Heart right ventricle (tissue), 16 donors: ENCODE results near the gene FASTKD2. TPM values are rescaled to one million over a fixed set of nuclear protein-coding genes. Genes with fewer than 3 reads are reported as not detected.

ENCODE experiments used
- ATAC-seq, 8 donors: fragments of 200-7000 bp; cut with Tn5 transposase; one replicate each; pipeline ENCODE4 v1.9.1; 2020; ENCODE audit warnings: mild to moderate bottlenecking in 8 of 8, moderate library complexity in 8 of 8, moderate number of reproducible peaks in 1 of 8
- DNase-seq, 2 donors: peaks; one replicate each; pipeline ENCODE4 v3.0.0-alpha.2; 2020
- H3K27ac ChIP-seq, 10 donors: fragments of 200-600 bp; sonication (generic) in 2 of 10; one replicate each; pipeline versions ENCODE4 v1.5.0 to v1.8.0; 2020 to 2022; ENCODE audit warnings: mild to moderate bottlenecking in 3 of 10
- H3K27me3 ChIP-seq, 7 donors: fragments of 200-600 bp; one replicate each; pipeline ENCODE4 v1.8.0; 2021 to 2022; ENCODE audit warnings: mild to moderate bottlenecking in 2 of 7
- H3K36me3 ChIP-seq, 9 donors: fragments of 200-600 bp; sonication (generic) in 1 of 9; one replicate each; pipeline versions ENCODE4 v1.5.0 to v1.8.0; 2020 to 2022; ENCODE audit warnings: mild to moderate bottlenecking in 2 of 9
- H3K4me1 ChIP-seq, 9 donors: fragments of 200-600 bp; sonication (generic) in 1 of 9; one replicate each; pipeline versions ENCODE4 v1.5.0 to v1.8.0; 2020 to 2022; ENCODE audit warnings: mild to moderate bottlenecking in 4 of 9
- H3K4me3 ChIP-seq, 10 donors: fragments of 200-600 bp; sonication (generic) in 2 of 10; one replicate each; pipeline versions ENCODE4 v1.5.0 to v1.8.0; 2020 to 2022; ENCODE audit warnings: mild to moderate bottlenecking in 7 of 10, moderate library complexity in 2 of 10
- H3K9me3 ChIP-seq, 11 donors: fragments of 200-600 bp in 10 of 11; sonication (generic) in 2 of 11; one replicate each; pipeline versions ENCODE4 v1.5.0 to v1.8.0; 2013 to 2022; ENCODE audit warnings: mild to moderate bottlenecking in 2 of 11, control low read depth in 1 of 11, moderate library complexity in 1 of 11
- WGBS, 2 donors: extraction: QIAGEN DNeasy Blood & Tissue Kit; methylation state at CpG; one replicate each; pipeline ENCODE4 v1.1.7; 2013; ENCODE audit warnings: inconsistent platforms in 1 of 2; 5-methylcytosine and 5-hydroxymethylcytosine counted together
- intact Hi-C, 10 donors: fragments of 100-400 bp; cut with DNase I; formaldehyde crosslinking; loops; one replicate each; pipeline versions ENCODE4 v1.11.1 to v1.14.2; 2022
- polyA plus RNA-seq, 2 donors: library from polyadenylated mRNA; stranded (reverse); fragments of 200-250 nt; gene quantifications; one replicate each; pipeline ENCODE4 v1.2.3, GENCODE V29; 2013
- total RNA-seq, 10 donors: library from RNA; stranded (reverse); fragmentation: NEBNext Ultra II Directional in 3 of 10; extraction: Animal tissue kit (Norgen Biotek cat#: 25700) in 3 of 10; gene quantifications; one replicate each; pipeline versions ENCODE4 v1.2.1 to v1.2.4, GENCODE V29; 2021 to 2023
- TF ChIP-seq, protein P1 (sequence below), 9 donors: fragments of 200-600 bp; sonication (generic) in 2 of 9; IDR thresholded peaks; one replicate each; pipeline versions ENCODE4 v1.5.0 to v1.8.0; 2021 to 2022; ENCODE audit warnings: antibody characterized with exemption in 9 of 9, mild to moderate bottlenecking in 5 of 9, moderate library complexity in 1 of 9
- donor health status: Arrhythmogenic right ventricular cardiomyopathy.
- donor health status: ischemic (EF 13 %, LVEDD 7.1; RV severe dilation, severe dysfunction).
- donor health status: healthy with polysubstance abuse.
- donor health status: DM: no; HTN: yes; CAD: no.
- donor health status: DM: no; HTN: no; CAD: no.
- donor health status: ischemic (EF 25% LVEDD 6.9; RV normal size, moderate dysfunction).
- donor health status: ischemic (EF 25% LVEDD 5.7; RV mildly dilated, moderate dysfunction).
- donor health status: healthy.
- donor health status: DM: yes; HTN: yes; CAD: no.
- donor health status: Ischemic cardiomyopathy.
- donor health status: ischemic (EF 35%, LVEDD 5.7; RV mildly dilated, moderate dysfunction).
- donor health status: nonischemic (EF 11% LVEDD 7.7; RV severe dilation, severe dysfunction).
- donor health status: DM: yes; HTN: yes; CAD: no.
- donor health status: PGD.
- donor health status: ischemic (EF 29% LVEDD 5.4; RV normal size, mild dysfunction).
- donor health status: nonischemic (EF 23%, LVEDD 6.1; RV moderate dilation, normal function).

The FASTKD2 gene
- total and polyA plus RNA-seq, 12 donors = 8.2 to 46.9 (median 42.2) TPM

DNA sequence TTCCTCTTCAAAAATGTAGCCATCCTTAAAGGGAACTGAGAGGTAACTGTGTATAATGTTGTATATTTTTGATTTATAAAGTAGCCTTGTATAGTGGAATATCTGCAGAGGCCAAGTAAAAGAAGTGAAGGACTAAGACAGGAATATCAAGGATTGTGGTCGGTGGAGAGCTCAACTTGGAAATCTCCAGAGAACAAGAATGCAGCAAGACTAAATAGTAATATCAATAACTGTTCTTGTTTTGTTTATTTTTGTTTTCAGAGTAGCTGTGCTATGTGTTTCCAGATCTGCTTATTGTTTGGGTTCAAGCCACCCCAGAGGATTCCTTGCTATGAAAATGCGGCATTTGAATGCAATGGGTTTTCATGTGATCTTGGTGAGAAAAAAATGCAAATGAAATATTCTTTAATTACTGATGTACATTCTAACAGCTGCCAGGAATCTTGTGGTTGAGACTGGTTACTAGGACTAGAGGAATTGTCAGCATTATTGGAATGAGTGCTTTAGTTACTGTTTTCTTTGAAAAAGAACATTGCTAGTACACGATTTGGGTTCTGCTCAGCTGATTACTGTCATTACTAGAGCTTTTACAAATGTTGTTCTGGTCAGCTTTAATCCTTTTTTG, 25.0 kb downstream of the FASTKD2 start:
- H3K4me3 ChIP-seq = no peak overlapping the region
- intact Hi-C loops = loop anchor here in 1 of 10 donors (10.0 kb wide), 1 partner anchor 184 kb away; no protein-coding TSS in a partner anchor
- TF ChIP-seq, protein P1, sequence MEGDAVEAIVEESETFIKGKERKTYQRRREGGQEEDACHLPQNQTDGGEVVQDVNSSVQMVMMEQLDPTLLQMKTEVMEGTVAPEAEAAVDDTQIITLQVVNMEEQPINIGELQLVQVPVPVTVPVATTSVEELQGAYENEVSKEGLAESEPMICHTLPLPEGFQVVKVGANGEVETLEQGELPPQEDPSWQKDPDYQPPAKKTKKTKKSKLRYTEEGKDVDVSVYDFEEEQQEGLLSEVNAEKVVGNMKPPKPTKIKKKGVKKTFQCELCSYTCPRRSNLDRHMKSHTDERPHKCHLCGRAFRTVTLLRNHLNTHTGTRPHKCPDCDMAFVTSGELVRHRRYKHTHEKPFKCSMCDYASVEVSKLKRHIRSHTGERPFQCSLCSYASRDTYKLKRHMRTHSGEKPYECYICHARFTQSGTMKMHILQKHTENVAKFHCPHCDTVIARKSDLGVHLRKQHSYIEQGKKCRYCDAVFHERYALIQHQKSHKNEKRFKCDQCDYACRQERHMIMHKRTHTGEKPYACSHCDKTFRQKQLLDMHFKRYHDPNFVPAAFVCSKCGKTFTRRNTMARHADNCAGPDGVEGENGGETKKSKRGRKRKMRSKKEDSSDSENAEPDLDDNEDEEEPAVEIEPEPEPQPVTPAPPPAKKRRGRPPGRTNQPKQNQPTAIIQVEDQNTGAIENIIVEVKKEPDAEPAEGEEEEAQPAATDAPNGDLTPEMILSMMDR (IDR thresholded peaks at IDR 0.05) = no peak
- WGBS, 2 donors = 87% methylated on average over 3 of the region's 3 CpGs
- no peak for ATAC-seq
- H3K27me3 ChIP-seq = no peaks in the 10 kb centered on the region
- H3K9me3 ChIP-seq = no peaks in the 10 kb centered on the region
- DNase-seq = no peak
- no peak overlapping the region for H3K27ac ChIP-seq
- no peaks in the 10 kb centered on the region for H3K4me1 ChIP-seq
- peaks cover 0 to 98% (median 54%) of the 10 kb centered on the region in 9 donors for H3K36me3 ChIP-seq

- intact Hi-C loops = loop anchor here in 1 of 10 donors (10.0 kb wide), 1 partner anchor 182 kb away; no protein-coding TSS in a partner anchor
- no peak overlapping the region for H3K4me3 ChIP-seq
- H3K27me3 ChIP-seq = no peaks in the 10 kb centered on the region
- H3K4me1 ChIP-seq = peaks cover 0 to 5% (median 0%) of the 10 kb centered on the region in 9 donors
- no peaks in the 10 kb centered on the region for H3K9me3 ChIP-seq
- no peak for DNase-seq
- WGBS, 2 donors = 90% methylated on average over 5 of the region's 5 CpGs
- no peak overlapping the region for H3K27ac ChIP-seq
- TF ChIP-seq, protein P1 (IDR thresholded peaks at IDR 0.05) = no peak
- ATAC-seq = no peak
- H3K36me3 ChIP-seq = peaks cover 0 to 88% (median 49%) of the 10 kb centered on the region in 9 donors
Measured at GRCh38 chr2:206792645-206793044, 27.2 kb downstream of the FASTKD2 start.

DNA sequence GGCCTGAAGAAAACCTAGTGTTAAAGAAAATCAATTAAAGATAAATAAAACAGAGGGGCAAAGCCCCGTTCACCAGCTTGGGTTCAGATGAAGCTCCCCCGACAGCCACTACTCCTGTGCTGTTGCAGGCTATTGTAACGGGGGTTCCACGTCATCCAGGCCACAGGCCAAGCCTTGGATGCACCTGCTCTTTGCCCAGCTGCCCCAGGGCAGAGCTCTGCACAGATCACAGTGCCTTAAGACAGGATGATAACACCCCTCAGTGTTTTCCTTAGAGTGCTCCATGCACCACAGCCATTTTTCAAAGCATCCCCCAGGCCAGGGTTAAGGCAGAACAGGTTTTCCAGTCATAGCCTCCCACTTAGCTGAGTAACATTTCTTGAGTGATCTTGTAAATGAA, 32.0 kb downstream of the FASTKD2 start:
- 86 to 89% methylated on average over 4 of the region's 4 CpGs for WGBS, 2 donors
- ATAC-seq (no peak), DNase-seq (no peak)
- TF ChIP-seq, protein P1 (IDR thresholded peaks at IDR 0.05) = no peak
- no peak overlapping the region for H3K27ac ChIP-seq
- intact Hi-C loops = loop anchor here in 2 of 10 donors (5.0 to 10.0 kb wide), 2 partner anchors 177 to 190 kb away; no protein-coding TSS in a partner anchor
- H3K9me3 ChIP-seq = no peaks in the 10 kb centered on the region
- peaks cover 0 to 41% (median 6%) of the 10 kb centered on the region in 9 donors for H3K36me3 ChIP-seq
- peaks cover 0 to 26% (median 12%) of the 10 kb centered on the region in 9 donors for H3K4me1 ChIP-seq
- no peak overlapping the region for H3K4me3 ChIP-seq
- no peaks in the 10 kb centered on the region for H3K27me3 ChIP-seq

- Histone ChIP-seq H3K27ac (peak overlapping the region in 1 of 10 donors; percentile 5), H3K9me3 (no peaks in the 10 kb centered on the region), H3K4me3 (no peak overlapping the region), H3K4me1 (peaks cover 0 to 26% (median 12%) of the 10 kb centered on the region in 9 donors), H3K27me3 (no peaks in the 10 kb centered on the region), H3K36me3 (peaks cover 0 to 35% (median under 1%) of the 10 kb centered on the region in 9 donors)
- TF ChIP-seq, protein P1 (IDR thresholded peaks at IDR 0.05) = no peak
- intact Hi-C loops = loop anchor here in 2 of 10 donors (5.0 to 10.0 kb wide), 2 partner anchors 177 to 189 kb away; no protein-coding TSS in a partner anchor
- DNase-seq (no peak), ATAC-seq (peak in 5 of 8 donors; percentile 16 to 48 (median 45))
- 72 to 82% methylated on average over 5 of the region's 5 CpGs for WGBS, 2 donors
Measured at GRCh38 chr2:206798000-206798399, 32.6 kb downstream of the FASTKD2 start.
